GM18868 (cell line): ENCODE data around the gene WNT16.
"Not testable (repeated sequence)": the region's sequence is repeated elsewhere in the genome, so short reads cannot be mapped to it uniquely, and the experiment has no call there.

Source experiments
- ATAC-seq: cut with Tn5 transposase; IDR thresholded peaks from one replicate; pipeline ENCODE4 v1.9.1; 2021; ENCODE audit warnings: mild to moderate bottlenecking, moderate library complexity; ENCODE audit not compliant: unreplicated experiment

WNT16 gene

GRCh38 chr7:121328508-121329190, at the start of gene WNT16:
Gene WNT16 (plus strand): TSS chr7:121329000. CDS start chr7:121329293, 293 bp downstream.
- ATAC-seq = no peak

- ATAC-seq = peak; percentile 12
Observed at GRCh38 chr7:121279060-121279620, 49.7 kb upstream of the WNT16 start.

GRCh38 chr7:121279822-121280221, 49.0 kb upstream of the WNT16 start:
- ATAC-seq = no peak

GRCh38 chr7:121280656-121281055, 48.1 kb upstream of the WNT16 start:
- ATAC-seq = no peak

- no peak for ATAC-seq
Observed at GRCh38 chr7:121282129-121282528, 46.7 kb upstream of the WNT16 start.

- ATAC-seq = no peak
Observed at GRCh38 chr7:121285066-121285667, 43.6 kb upstream of the WNT16 start.

GRCh38 chr7:121286186-121286585, 42.6 kb upstream of the WNT16 start:
- ATAC-seq = no peak

- no peak for ATAC-seq
Observed at GRCh38 chr7:121286742-121287734, 41.8 kb upstream of the WNT16 start.

GRCh38 chr7:121288894-121289293, 39.9 kb upstream of the WNT16 start:
- ATAC-seq = no peak

GRCh38 chr7:121289930-121290329, 38.9 kb upstream of the WNT16 start:
- not testable (repeated sequence) for ATAC-seq

GRCh38 chr7:121294448-121294992, 34.3 kb upstream of the WNT16 start:
- no peak for ATAC-seq

- no peak for ATAC-seq
Observed at GRCh38 chr7:121297843-121298242, 31.0 kb upstream of the WNT16 start.

GRCh38 chr7:121298831-121299239, 30.0 kb upstream of the WNT16 start:
- no peak for ATAC-seq

GRCh38 chr7:121300685-121301420, 27.9 kb upstream of the WNT16 start:
- ATAC-seq = no peak

GRCh38 chr7:121301446-121302213, 27.2 kb upstream of the WNT16 start:
- no peak for ATAC-seq

GRCh38 chr7:121302214-121302745, 26.5 kb upstream of the WNT16 start:
- ATAC-seq = peak; percentile 57

- no peak for ATAC-seq
Observed at GRCh38 chr7:121303422-121304101, 25.2 kb upstream of the WNT16 start.

- ATAC-seq = no peak
Observed at GRCh38 chr7:121304102-121304658, 24.6 kb upstream of the WNT16 start.
